GM18870 (cell line): ENCODE measurements around the gene SMC3.
A peak's percentile ranks its signal among the peaks of the same experiment; 100 is the strongest.
"Not testable (repeated sequence)": the region's sequence is repeated elsewhere in the genome, so short reads cannot be mapped to it uniquely, and the experiment has no call there.

ENCODE experiments used
- ATAC-seq: cut with Tn5 transposase; IDR thresholded peaks from one replicate; pipeline ENCODE4 v1.9.1; 2021; ENCODE audit warnings: moderate library complexity; ENCODE audit not compliant: unreplicated experiment

The SMC3 gene

GRCh38 chr10:110576220-110576619 lies 8.7 kb downstream of the SMC3 start:
- no peak for ATAC-seq

GRCh38 chr10:110577056-110577455 lies 9.6 kb downstream of the SMC3 start:
- no peak for ATAC-seq

- no peak for ATAC-seq
These were observed 16.5 kb downstream of the SMC3 start for GRCh38 chr10:110584006-110584405.

GRCh38 chr10:110591760-110592159 lies 24.3 kb downstream of the SMC3 start:
- ATAC-seq = no peak

GRCh38 chr10:110597476-110597875 lies 30.0 kb downstream of the SMC3 start:
- no peak for ATAC-seq

- peak; percentile 60 for ATAC-seq
These were observed 33.1 kb downstream of the SMC3 start for GRCh38 chr10:110600487-110601101.

- ATAC-seq = no peak
These were observed 34.1 kb downstream of the SMC3 start for GRCh38 chr10:110601581-110601980.

- ATAC-seq = no peak
These were observed 40.6 kb downstream of the SMC3 start for GRCh38 chr10:110608087-110608486.

GRCh38 chr10:110609605-110610004 lies 42.1 kb downstream of the SMC3 start:
- ATAC-seq = no peak

GRCh38 chr10:110610308-110610774 lies 42.8 kb downstream of the SMC3 start:
- peak; percentile 31 for ATAC-seq

- ATAC-seq = not testable (repeated sequence)
These were observed 43.3 kb downstream of the SMC3 start for GRCh38 chr10:110610781-110611180.

GRCh38 chr10:110612087-110612486 lies 44.6 kb downstream of the SMC3 start:
- ATAC-seq = peak; percentile 47

- ATAC-seq = no peak
These were observed 45.1 kb downstream of the SMC3 start for GRCh38 chr10:110612629-110613028.

GRCh38 chr10:110613341-110613995 lies 46.0 kb downstream of the SMC3 start:
- peak; percentile 10 for ATAC-seq

GRCh38 chr10:110613996-110614495 lies 46.6 kb downstream of the SMC3 start:
- ATAC-seq = peak; percentile 41

- no peak for ATAC-seq
These were observed 47.7 kb downstream of the SMC3 start for GRCh38 chr10:110615057-110615747.

- no peak for ATAC-seq
These were observed 49.1 kb downstream of the SMC3 start for GRCh38 chr10:110616493-110617033.

- no peak for ATAC-seq
These were observed 50.1 kb downstream of the SMC3 start for GRCh38 chr10:110617425-110618229.

- no peak for ATAC-seq
These were observed 50.7 kb downstream of the SMC3 start for GRCh38 chr10:110618230-110618610.

- no peak for ATAC-seq
These were observed 52.3 kb downstream of the SMC3 start for GRCh38 chr10:110619514-110620397.
